AG10803 (cell line): ENCODE data around the gene IRAK1BP1.

Experiments
- DNase-seq: peaks from one replicate; pipeline ENCODE4 v3.0.0; 2010; ENCODE audit warnings: low read depth
- H3K4me3 ChIP-seq: 2 replicates; pipeline ENCODE4 v1.5.1; 2011; ENCODE audit warnings: mild to moderate bottlenecking, low read length, control low read depth
- TF ChIP-seq, protein P1 (sequence below): conservative IDR thresholded peaks from 2 replicates; pipeline ENCODE4 v1.5.1; 2011; ENCODE audit warnings: mild to moderate bottlenecking, low read length, control low read depth, inconsistent platforms

IRAK1BP1 gene

DNA sequence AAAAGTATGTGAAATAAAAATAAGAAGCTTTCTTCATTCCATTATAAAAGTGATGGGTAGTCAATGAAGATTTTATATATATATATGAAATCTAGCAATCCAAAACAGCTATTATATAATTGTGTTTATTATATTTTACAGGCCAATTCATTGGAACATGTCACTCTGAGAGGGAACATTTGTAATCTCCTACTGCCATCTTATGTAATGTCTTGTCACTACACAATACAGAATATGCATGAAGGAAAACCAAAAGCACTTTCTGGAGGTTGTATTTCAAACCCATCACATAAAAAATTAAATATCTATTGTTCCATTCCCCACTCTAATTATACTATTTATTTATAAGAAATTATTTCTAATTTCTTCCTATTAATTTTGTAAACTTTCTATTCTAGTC lies 31.5 kb upstream of the IRAK1BP1 start:
- DNase-seq, result peak; percentile 13
- no peak overlapping the region for H3K4me3 ChIP-seq
- TF ChIP-seq, protein P1, sequence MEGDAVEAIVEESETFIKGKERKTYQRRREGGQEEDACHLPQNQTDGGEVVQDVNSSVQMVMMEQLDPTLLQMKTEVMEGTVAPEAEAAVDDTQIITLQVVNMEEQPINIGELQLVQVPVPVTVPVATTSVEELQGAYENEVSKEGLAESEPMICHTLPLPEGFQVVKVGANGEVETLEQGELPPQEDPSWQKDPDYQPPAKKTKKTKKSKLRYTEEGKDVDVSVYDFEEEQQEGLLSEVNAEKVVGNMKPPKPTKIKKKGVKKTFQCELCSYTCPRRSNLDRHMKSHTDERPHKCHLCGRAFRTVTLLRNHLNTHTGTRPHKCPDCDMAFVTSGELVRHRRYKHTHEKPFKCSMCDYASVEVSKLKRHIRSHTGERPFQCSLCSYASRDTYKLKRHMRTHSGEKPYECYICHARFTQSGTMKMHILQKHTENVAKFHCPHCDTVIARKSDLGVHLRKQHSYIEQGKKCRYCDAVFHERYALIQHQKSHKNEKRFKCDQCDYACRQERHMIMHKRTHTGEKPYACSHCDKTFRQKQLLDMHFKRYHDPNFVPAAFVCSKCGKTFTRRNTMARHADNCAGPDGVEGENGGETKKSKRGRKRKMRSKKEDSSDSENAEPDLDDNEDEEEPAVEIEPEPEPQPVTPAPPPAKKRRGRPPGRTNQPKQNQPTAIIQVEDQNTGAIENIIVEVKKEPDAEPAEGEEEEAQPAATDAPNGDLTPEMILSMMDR, result peak; percentile 41

DNA sequence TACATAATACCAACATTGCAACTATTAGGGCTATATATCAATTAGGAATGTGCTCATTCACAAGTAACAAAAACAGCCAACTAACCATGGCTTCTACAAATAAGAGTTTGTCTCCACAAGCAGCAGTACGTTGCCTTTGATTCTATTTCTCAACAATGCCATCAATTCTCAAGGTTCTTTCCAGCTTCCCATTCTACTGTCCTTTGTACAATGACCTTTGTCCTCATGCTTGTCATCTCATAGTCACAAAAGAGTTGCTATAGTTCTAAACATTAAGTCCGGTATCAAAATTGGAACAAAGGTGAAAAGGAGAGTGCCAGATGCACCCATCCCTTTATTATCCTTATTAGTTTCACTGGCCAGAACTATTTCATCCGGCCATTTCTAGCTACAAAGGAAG lies 30.8 kb upstream of the IRAK1BP1 start:
- DNase-seq, result no peak
- TF ChIP-seq, protein P1, result no peak
- H3K4me3 ChIP-seq, result no peak overlapping the region

DNA sequence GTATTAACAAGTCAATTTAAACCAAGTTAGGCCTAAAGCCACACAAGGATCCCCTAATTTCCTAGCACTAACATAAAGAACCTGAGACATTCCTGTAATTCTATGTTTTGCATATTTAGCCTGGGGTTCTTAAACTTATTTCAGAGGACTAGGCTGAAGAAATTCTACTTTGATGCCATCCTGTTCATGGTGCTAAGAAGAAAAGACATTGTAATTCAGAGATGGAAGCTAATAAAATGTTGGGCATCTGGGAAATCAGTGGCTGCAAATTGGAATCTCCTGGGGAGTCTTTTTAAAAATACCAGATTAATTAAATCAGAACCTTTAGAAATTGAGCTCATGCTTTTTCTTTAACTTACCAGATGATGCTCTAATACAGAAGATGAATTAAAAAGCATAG lies 26.2 kb upstream of the IRAK1BP1 start:
- TF ChIP-seq, protein P1, result no peak
- no peak for DNase-seq
- no peak overlapping the region for H3K4me3 ChIP-seq

DNA sequence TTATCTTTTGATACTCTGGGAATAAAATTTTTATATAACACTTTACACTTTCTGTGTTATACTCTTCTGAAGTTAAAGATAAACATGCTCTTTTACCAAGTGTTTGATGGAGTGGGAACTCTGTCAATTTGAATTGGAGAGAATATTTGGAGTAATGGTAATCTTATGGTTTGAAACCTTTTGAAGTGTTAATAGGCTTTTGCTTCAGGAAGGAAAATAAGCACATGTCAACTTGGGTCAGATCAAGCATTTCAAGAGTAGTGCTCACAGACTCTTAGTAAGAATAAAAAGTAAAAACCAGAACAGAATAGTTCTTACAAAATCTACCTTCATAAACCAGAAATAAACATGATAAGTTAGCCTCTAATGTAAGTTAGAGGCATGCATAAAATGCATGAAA lies 24.4 kb upstream of the IRAK1BP1 start:
- TF ChIP-seq, protein P1, result no peak

DNA sequence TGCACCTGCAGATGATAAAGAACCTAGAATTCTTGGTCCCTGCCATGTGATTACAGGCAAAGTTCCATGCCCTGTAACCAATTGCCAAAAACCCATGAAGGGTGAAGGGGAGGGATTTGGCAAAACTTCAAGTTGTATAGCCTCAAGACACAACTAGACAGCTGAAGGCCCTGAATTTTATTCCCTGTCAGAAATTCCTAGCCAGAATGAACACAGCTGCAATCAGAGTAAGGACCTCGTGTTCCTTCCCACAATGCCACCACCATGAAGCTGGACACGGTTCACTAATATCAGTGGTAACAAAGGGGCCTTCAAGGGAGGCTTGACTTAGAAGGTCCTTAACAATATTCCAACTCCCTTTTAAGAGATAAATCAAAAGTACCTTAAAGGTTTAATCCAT lies 22.5 kb upstream of the IRAK1BP1 start:
- no peak for DNase-seq
- H3K4me3 ChIP-seq, result no peak overlapping the region
- TF ChIP-seq, protein P1, result no peak

More for the DNA sequence above, 24.4 kb upstream of the IRAK1BP1 start:
- no peak overlapping the region for H3K4me3 ChIP-seq
- no peak for DNase-seq

DNA sequence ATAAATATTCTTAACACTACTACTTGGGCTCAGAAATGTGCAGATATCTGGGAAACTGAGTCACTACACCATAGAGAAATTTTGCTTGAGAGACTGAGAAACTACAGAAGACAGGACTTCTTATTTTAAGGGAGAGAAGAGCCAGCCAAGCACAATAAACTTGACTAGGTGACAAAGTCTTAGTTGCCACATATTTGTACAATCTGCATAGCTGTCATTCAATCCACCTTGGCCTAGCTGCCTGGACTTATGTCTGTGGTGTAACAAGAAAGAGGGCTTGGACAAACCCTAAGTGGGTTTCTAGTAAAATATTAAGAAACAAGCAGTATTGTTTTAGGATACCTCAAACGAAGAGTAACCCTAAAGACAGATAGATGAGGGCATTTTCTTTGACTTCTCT lies 21.8 kb upstream of the IRAK1BP1 start:
- no peak for DNase-seq
- no peak overlapping the region for H3K4me3 ChIP-seq
- TF ChIP-seq, protein P1, result no peak

DNA sequence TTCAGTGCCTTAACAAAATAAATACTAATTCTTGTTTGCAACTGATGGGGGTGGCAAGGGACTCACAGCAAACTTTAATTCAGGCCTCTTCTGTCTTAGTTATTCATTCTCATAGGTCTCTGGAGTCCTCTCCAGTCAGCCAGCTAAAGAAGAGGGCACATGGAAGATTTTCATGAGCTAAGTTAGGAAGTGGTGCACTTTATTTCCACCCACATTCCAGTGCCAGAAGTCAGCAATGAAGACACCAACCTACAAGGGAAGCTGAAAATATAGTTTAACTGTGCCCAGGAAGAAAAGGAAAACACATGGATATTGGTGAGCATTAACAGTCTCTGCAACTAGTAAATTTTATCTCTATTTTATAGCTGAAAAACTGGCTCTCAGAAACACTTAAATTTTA lies 16.7 kb upstream of the IRAK1BP1 start:
- peak; percentile 3 for DNase-seq
- H3K4me3 ChIP-seq, result no peak overlapping the region
- TF ChIP-seq, protein P1, result no peak
